Measurements from ENCODE around the gene ST8SIA1.

ST8SIA1 gene

GRCh38 chr12:22285846-22286245, 48.7 kb downstream of the ST8SIA1 start:
- Histone ChIP-seq H3K36me3 (ENCODE audit: insufficient read depth) (no peaks in the 10 kb centered on the region), H3K4me1 (ENCODE audit: low read depth, poor library complexity, severe bottlenecking) (no peaks in the 10 kb centered on the region), H3K27ac (no peak overlapping the region), H3K4me2 (no peak overlapping the region), H3K4me3 (IDR thresholded peaks at IDR 0.05; ENCODE audit: insufficient read depth, low read depth, low read length) (no peak overlapping the region), H3K27me3 (ENCODE audit: insufficient read depth, low read depth) (no peaks in the 10 kb centered on the region), H4K20me1 (ENCODE audit: insufficient read depth) (no peaks in the 10 kb centered on the region), H3K79me2 (ENCODE audit: insufficient read depth, low read depth) (no peaks in the 10 kb centered on the region), H3K9ac (no peak overlapping the region), H2AFZ (ENCODE audit: low read depth) (no peak overlapping the region)
- TF ChIP-seq CTCF (conservative IDR thresholded peaks at IDR 0.05; ENCODE audit: low read depth, low read length) = no peak

GRCh38 chr12:22284871-22285270, 49.6 kb downstream of the ST8SIA1 start:
- H3K4me2 ChIP-seq = no peak overlapping the region
- no peaks in the 10 kb centered on the region for H3K27me3 ChIP-seq (ENCODE audit: insufficient read depth, low read depth)
- no peak overlapping the region for H3K9ac ChIP-seq
- no peak for TF ChIP-seq CTCF (conservative IDR thresholded peaks at IDR 0.05; ENCODE audit: low read depth, low read length)
- H3K27ac ChIP-seq = no peak overlapping the region
- H3K4me3 ChIP-seq (IDR thresholded peaks at IDR 0.05; ENCODE audit: insufficient read depth, low read depth, low read length) = no peak overlapping the region
- H3K4me1 ChIP-seq (ENCODE audit: low read depth, poor library complexity, severe bottlenecking) = no peaks in the 10 kb centered on the region
- no peaks in the 10 kb centered on the region for H4K20me1 ChIP-seq (ENCODE audit: insufficient read depth)
- no peak overlapping the region for H2AFZ ChIP-seq (ENCODE audit: low read depth)
- no peaks in the 10 kb centered on the region for H3K79me2 ChIP-seq (ENCODE audit: insufficient read depth, low read depth)
- H3K36me3 ChIP-seq (ENCODE audit: insufficient read depth) = no peaks in the 10 kb centered on the region

- TF ChIP-seq CTCF (conservative IDR thresholded peaks at IDR 0.05; ENCODE audit: low read depth, low read length) = no peak
- H3K27ac ChIP-seq = no peak overlapping the region
- H3K4me2 ChIP-seq = no peak overlapping the region
- H3K36me3 ChIP-seq (ENCODE audit: insufficient read depth) = no peaks in the 10 kb centered on the region
- no peaks in the 10 kb centered on the region for H3K79me2 ChIP-seq (ENCODE audit: insufficient read depth, low read depth)
- no peak overlapping the region for H2AFZ ChIP-seq (ENCODE audit: low read depth)
- H3K4me1 ChIP-seq (ENCODE audit: low read depth, poor library complexity, severe bottlenecking) = no peaks in the 10 kb centered on the region
- H3K4me3 ChIP-seq (IDR thresholded peaks at IDR 0.05; ENCODE audit: insufficient read depth, low read depth, low read length) = no peak overlapping the region
- H4K20me1 ChIP-seq (ENCODE audit: insufficient read depth) = no peaks in the 10 kb centered on the region
- no peaks in the 10 kb centered on the region for H3K27me3 ChIP-seq (ENCODE audit: insufficient read depth, low read depth)
- H3K9ac ChIP-seq = no peak overlapping the region
These were observed 51.0 kb downstream of the ST8SIA1 start for GRCh38 chr12:22283508-22283907.

- Histone ChIP-seq H3K9ac (no peak overlapping the region), H4K20me1 (ENCODE audit: insufficient read depth) (no peaks in the 10 kb centered on the region), H3K27ac (no peak overlapping the region), H3K4me1 (ENCODE audit: low read depth, poor library complexity, severe bottlenecking) (no peaks in the 10 kb centered on the region), H3K4me3 (IDR thresholded peaks at IDR 0.05; ENCODE audit: insufficient read depth, low read depth, low read length) (no peak overlapping the region), H2AFZ (ENCODE audit: low read depth) (no peak overlapping the region), H3K4me2 (no peak overlapping the region), H3K79me2 (ENCODE audit: insufficient read depth, low read depth) (no peaks in the 10 kb centered on the region), H3K36me3 (ENCODE audit: insufficient read depth) (no peaks in the 10 kb centered on the region), H3K27me3 (ENCODE audit: insufficient read depth, low read depth) (no peaks in the 10 kb centered on the region)
- TF ChIP-seq CTCF (conservative IDR thresholded peaks at IDR 0.05; ENCODE audit: low read depth, low read length) = no peak
These were observed 51.5 kb downstream of the ST8SIA1 start for GRCh38 chr12:22283006-22283506.
